ENCODE measurements around the gene CYGB.

The CYGB gene

DNA sequence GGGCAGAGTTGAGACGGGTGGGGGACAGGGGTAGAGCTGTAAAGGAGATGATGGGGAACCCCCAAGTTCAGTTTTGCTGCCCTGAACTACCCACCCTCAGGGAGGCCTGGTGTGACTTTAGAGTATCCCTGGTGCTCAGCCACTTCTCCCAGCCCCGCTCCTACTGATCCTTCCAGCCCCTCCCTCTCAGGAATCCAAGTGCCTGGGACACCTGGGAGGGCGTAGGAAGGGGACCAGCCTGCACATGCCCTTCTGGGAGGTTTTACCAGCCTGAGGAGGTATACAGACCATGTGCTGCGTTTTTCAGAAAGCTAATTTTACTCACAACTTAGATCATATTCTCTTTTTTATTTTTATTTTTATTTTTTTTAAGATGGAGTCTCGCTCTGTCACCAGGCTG is 44.0 kb upstream of the CYGB start:
- H3K4me3 ChIP-seq (ENCODE audit: low read length), result no peak overlapping the region
- TF ChIP-seq, protein P1, sequence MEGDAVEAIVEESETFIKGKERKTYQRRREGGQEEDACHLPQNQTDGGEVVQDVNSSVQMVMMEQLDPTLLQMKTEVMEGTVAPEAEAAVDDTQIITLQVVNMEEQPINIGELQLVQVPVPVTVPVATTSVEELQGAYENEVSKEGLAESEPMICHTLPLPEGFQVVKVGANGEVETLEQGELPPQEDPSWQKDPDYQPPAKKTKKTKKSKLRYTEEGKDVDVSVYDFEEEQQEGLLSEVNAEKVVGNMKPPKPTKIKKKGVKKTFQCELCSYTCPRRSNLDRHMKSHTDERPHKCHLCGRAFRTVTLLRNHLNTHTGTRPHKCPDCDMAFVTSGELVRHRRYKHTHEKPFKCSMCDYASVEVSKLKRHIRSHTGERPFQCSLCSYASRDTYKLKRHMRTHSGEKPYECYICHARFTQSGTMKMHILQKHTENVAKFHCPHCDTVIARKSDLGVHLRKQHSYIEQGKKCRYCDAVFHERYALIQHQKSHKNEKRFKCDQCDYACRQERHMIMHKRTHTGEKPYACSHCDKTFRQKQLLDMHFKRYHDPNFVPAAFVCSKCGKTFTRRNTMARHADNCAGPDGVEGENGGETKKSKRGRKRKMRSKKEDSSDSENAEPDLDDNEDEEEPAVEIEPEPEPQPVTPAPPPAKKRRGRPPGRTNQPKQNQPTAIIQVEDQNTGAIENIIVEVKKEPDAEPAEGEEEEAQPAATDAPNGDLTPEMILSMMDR (IDR thresholded peaks at IDR 0.05; ENCODE audit: insufficient read depth, low read depth, low read length, missing control alignments), result no peak
- DNase-seq (ENCODE audit: low read depth), result peak; percentile 94

DNA sequence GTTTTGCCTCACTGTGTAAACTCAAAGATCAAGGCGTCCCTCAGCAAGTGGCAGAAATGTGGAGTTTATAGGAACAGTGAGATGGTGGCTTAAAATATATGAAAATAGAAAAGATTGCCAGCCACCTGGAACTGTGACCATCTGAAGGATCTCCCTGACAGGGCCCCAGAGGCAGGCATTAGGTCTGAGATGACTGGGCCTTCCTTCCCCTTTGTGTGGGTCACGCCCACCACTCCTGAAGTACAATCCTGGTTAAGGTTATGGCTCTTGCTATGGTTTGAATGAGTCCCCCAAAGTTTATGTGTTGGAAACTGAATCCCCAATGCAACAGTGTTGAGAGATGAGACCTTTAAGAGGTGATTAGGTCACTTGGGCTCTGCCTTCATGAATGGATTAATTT is 41.8 kb upstream of the CYGB start:
- DNase-seq (ENCODE audit: low read depth), result no peak
- TF ChIP-seq, protein P1 (IDR thresholded peaks at IDR 0.05; ENCODE audit: insufficient read depth, low read depth, low read length, missing control alignments), result no peak
- H3K4me3 ChIP-seq (ENCODE audit: low read length), result no peak overlapping the region

DNA sequence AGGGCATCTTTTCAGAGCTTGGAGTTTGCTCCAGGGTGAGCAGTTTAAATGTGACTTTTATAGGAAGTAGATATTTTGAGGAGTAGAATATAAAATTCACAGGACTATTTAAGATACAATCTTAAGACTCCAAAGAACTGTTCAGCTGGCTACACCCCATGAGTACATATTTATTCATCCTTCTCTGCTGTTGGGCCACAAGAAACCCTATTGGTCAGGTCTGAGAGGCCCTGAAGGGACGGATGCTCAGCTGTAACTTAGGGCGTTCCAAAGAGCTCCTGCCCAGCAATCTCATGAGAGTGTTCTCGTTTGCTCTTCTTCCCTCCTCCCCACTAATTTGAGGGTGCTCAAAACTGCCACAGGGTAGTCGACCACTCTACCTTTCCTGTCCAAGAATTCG is 40.9 kb upstream of the CYGB start:
- TF ChIP-seq, protein P1 (IDR thresholded peaks at IDR 0.05; ENCODE audit: insufficient read depth, low read depth, low read length, missing control alignments), result no peak
- DNase-seq (ENCODE audit: low read depth), result peak; percentile 91

DNA sequence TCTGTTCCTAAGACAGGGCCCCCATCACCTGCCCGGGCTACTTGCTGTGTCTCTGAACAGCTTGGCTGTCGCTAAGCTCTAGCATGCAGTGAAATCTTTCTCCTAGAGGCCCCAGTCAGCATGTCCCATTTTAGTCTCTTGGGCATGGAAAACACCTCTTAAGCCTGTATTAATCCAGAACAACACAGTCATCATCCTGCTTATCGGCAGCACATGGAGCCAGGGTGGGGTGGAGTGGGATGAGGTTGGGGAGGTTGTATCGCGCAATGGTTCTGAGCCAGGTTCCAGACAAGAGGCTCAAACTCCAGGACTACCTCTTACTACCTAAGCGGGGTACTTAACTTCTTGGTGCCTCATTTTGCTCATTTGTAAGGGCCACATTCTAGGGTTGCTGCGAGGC is 40.4 kb upstream of the CYGB start:
- TF ChIP-seq, protein P1 (IDR thresholded peaks at IDR 0.05; ENCODE audit: insufficient read depth, low read depth, low read length, missing control alignments), result no peak
- H3K4me3 ChIP-seq (ENCODE audit: low read length), result no peak overlapping the region
- DNase-seq (ENCODE audit: low read depth), result no peak

More for the DNA sequence above, 40.9 kb upstream of the CYGB start:
- no peak overlapping the region for H3K4me3 ChIP-seq (ENCODE audit: low read length)

DNA sequence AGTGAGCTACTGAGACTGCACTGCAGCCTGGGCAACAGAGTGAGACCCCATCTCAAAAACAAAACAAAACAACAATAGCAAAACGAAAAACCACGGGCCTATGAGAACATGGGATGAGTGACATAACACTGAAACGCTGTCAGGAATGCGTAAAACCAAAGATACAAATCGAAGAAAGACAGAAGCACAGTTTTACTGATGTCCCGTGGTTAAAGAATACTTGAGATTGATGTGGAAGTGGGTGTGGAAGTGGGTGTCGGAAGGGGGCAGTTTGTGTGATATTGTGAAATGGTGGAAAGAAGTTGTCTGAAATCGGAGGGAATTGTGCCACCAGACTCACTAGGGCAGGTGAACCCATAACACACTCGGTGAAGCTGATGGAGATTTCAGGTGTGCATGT is 38.7 kb upstream of the CYGB start:
- TF ChIP-seq, protein P1 (IDR thresholded peaks at IDR 0.05; ENCODE audit: insufficient read depth, low read depth, low read length, missing control alignments), result no peak
- no peak overlapping the region for H3K4me3 ChIP-seq (ENCODE audit: low read length)
- DNase-seq (ENCODE audit: low read depth), result no peak

DNA sequence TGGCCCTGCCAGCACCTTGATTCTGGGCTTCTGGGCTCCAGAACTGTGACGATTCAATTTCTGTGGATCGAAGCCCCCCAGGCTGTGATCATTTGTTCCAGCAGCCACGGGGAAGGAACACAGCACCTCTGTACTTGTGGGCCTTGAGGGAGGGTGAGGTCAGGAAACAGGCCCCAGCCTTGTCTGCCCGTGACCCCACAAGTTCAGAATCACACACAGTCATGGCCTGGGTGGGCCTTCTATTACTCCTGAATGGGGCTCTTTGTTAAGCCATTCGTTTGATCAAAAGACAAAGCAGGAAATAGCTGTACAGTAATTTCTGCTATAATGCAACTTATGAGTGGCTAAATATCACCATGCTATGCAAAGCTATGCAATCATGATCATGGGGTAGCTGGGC is 38.1 kb upstream of the CYGB start:
- H3K4me3 ChIP-seq (ENCODE audit: low read length), result no peak overlapping the region
- TF ChIP-seq, protein P1 (IDR thresholded peaks at IDR 0.05; ENCODE audit: insufficient read depth, low read depth, low read length, missing control alignments), result no peak
- DNase-seq (ENCODE audit: low read depth), result no peak

DNA sequence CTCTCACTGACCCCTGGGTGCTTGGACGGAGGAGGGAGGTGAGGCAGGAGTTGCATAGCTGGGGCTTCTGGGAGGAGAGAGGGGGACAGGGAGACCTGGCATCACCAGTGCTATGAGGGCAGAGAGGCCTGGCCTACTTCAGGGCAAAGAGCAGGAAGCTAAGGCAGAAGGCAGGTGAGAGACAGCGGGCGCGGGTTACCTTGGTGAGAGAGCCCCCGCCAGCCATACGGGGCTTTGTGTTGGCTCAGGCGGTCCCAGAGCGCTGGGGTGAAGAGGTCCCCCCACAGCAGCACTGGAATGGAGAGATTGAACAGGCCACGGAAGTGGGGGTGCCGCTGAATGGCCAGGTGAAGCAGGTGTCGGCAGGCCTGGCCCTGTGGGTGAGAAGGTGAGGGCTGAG is 36.7 kb upstream of the CYGB start:
- DNase-seq (ENCODE audit: low read depth), result no peak
- no peak overlapping the region for H3K4me3 ChIP-seq (ENCODE audit: low read length)
- TF ChIP-seq, protein P1 (IDR thresholded peaks at IDR 0.05; ENCODE audit: insufficient read depth, low read depth, low read length, missing control alignments), result no peak
